Right ventricle myocardium superior (tissue), 1 donor: ENCODE measurements around the gene CYP21A2. TPM values are rescaled to one million over a fixed set of nuclear protein-coding genes. Genes with fewer than 3 reads are reported as not detected.

Experiments
- ATAC-seq: fragments of 200-7000 bp; cut with Tn5 transposase; one replicate; pipeline ENCODE4 v1.9.1; 2020; ENCODE audit warnings: mild to moderate bottlenecking; ENCODE audit not compliant: poor library complexity
- DNase-seq: peaks from one replicate; pipeline ENCODE4 v3.0.0-alpha.2; 2020
- intact Hi-C: fragments of 100-400 bp; cut with DNase I; formaldehyde crosslinking; loops from one replicate; pipeline ENCODE4 v1.11.2; 2022
- total RNA-seq: library from RNA; stranded (reverse); fragmentation: NEBNext Ultra II Directional; extraction: Animal tissue kit (Norgen Biotek cat#: 25700); gene quantifications from one replicate; pipeline ENCODE4 v1.2.1, GENCODE V29; 2021
- donor health status: DM: no; HTN: yes; CAD: no; lungs with severe emphysema.

CYP21A2 gene
- total RNA-seq, 1 donor from 2014 or later = not detected

DNA sequence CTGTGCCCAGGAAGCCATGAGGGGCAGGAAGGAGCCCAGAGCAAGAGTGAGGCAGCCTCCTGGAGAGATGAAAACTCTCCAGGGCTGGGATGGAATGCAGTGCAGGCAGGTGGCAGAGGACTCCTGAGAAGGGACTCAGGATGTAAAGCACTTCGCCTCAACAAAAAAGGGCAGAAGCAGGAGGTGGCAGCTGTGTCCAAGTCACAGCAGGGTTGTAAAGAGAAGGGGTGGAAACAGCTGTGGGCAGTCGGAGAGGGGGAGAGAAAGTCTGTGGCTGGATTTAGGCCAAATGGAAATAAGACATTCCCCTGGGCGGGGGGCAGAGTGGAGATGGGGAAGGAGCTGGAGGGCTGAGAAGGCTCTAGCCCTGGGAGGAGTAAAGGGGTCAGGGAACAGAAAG is 34.9 kb downstream of the CYP21A2 start:
- DNase-seq (no peak), ATAC-seq (no peak)
- intact Hi-C loops = no loop called here

GRCh38 chr6:32073613-32074012 is 35.4 kb downstream of the CYP21A2 start:
- DNase-seq (peak; percentile 44), ATAC-seq (no peak)
- intact Hi-C loops = no loop called here

DNA sequence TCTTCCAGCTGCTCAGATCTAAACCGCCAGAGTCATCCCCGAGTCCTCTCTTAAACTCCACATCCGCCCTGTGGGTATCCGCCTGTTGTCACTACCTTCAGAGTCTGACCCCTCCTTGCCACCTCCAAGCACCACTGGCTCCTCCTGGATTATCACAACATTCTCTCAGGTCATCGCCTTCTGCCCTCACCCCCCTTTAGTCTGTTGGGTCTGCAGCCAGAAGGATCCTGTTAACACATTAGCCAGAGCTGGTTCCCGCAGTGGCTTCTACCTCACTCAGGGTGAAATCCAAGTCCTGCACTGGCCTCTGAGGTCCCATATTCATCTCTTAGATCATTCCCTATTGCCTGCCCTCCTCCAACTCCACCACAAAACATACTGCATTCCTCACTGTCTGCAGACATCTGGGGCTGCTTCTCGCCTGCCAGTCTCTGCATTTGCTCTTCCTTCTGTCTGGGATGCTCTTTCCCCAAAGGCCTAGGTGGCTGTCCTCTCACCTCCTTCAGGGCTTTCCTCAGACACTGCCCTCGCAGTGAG is 36.8 kb downstream of the CYP21A2 start:
- no peak for ATAC-seq
- DNase-seq = peak; percentile 24

GRCh38 chr6:32075781-32076180 is 37.6 kb downstream of the CYP21A2 start:
- DNase-seq = no peak
- no peak for ATAC-seq
- intact Hi-C loops = no loop called here

More for the DNA sequence above, 36.8 kb downstream of the CYP21A2 start:
- intact Hi-C loops = no loop called here

- ATAC-seq (peak; percentile 38), DNase-seq (peak; percentile 75)
- intact Hi-C loops = no loop called here
Observed at GRCh38 chr6:32076321-32076809, 38.1 kb downstream of the CYP21A2 start.

DNA sequence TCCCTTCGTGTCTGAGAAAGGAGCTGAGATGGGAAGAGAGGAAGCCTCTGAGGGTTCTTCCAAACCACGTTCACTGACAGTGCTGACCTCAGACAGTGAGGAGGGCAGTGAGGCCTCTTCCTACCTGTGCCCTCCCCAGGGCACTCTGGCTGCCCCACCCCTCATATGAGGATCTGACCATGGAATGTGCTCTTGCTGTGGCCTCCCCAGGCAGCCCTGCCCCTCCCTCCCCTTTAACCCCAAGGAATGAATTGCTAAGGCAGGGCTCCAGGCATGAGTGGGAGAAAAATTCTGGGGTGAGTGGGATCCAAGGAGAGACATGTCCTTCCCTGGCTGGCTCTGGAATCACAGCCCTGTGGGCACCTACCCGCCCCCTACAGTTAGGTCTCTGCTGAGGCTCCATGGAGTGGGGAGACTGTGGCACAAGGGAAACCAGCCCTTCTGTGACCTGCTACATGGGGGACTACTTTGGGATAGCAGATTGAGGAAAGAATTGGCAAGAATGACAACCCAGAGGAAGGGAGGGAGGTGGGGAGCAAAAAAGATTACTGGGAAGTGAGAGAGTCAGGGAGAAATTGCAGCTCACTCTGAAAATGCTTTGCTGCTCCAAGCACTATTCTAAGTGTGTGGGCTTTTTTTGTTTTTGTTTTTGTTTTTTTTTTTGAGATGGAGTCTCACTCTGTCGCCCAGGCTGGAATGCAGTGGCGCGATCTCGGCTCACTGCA is 41.5 kb downstream of the CYP21A2 start:
- intact Hi-C loops = no loop called here

DNA sequence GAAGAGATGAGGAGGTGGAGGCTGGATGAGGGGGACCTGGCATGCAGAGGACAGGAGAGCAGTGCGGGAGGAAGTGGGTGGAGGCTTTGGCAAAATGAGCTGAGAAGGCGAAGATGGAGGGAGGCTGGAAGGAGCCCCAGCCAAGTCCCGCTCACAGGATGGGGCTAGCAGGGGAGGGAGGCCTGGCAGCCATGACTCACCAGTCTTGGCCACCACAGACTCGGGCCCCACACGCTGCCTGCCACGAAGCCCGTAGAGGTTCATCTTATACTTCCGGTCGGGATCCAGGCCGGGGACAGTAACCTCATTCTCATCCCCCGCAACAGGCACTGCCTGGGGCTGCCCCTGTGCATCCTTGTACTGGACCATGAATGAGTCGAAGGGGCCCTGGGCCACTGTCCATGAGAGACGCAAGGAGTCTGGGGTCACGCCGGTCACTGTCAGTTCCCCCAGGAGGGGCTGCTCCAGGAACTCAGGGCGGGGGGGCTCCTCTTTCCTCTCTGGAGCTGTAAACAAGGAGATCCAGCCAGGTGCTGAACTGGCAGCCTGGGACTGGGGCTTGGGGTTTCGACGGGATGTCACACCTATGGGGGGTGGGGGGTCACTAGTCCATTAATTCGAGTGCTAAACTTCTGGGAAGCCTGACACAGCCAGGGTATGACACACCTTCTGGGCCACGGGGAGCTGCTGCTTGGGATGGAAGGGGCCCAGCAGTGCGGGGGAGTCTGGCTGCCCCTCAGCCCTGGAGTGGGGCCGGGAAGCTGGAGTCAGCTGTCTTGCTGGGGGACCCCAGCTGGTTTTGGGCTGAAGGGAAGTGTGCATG is 43.2 kb downstream of the CYP21A2 start:
- DNase-seq = peak; percentile 87
- ATAC-seq = peak; percentile 69
- intact Hi-C loops = no loop called here

More for the DNA sequence above, 41.5 kb downstream of the CYP21A2 start:
- ATAC-seq = no peak
- no peak for DNase-seq

- intact Hi-C loops = no loop called here
- ATAC-seq (no peak), DNase-seq (peak; percentile 29)
Observed at GRCh38 chr6:32082478-32082877, 44.3 kb downstream of the CYP21A2 start.

GRCh38 chr6:32082935-32083334 is 44.7 kb downstream of the CYP21A2 start:
- peak; percentile 75 for DNase-seq
- intact Hi-C loops = no loop called here
- peak; percentile 49 for ATAC-seq

GRCh38 chr6:32083812-32084768 is 45.9 kb downstream of the CYP21A2 start:
- no peak for ATAC-seq
- DNase-seq = peak; percentile 38
- intact Hi-C loops = no loop called here

DNA sequence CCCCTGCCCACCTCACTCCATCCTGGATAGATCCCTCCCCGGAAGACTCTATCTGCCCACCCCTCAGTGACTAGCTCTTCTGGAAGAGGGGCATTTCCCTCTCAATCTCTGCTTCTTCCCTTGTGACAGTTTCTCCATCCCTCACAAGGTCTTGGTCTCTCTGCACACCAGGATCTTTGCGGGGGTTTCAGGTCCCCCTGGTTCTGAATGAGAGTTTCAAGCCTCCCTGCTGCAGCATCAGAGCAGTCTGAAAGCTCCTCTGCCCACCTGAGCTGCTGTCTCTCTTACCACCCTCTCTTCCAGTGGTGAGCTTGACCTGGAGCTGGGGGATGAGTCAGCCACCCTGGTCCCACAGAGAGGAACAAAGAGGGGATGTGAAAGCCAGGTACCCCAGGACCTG is 46.6 kb downstream of the CYP21A2 start:
- intact Hi-C loops = no loop called here
- DNase-seq = no peak

GRCh38 chr6:32085759-32086459 is 47.7 kb downstream of the CYP21A2 start:
- intact Hi-C loops = no loop called here
- no peak for ATAC-seq
- peak; percentile 17 for DNase-seq

More for the DNA sequence above, 46.6 kb downstream of the CYP21A2 start:
- ATAC-seq = no peak

DNA sequence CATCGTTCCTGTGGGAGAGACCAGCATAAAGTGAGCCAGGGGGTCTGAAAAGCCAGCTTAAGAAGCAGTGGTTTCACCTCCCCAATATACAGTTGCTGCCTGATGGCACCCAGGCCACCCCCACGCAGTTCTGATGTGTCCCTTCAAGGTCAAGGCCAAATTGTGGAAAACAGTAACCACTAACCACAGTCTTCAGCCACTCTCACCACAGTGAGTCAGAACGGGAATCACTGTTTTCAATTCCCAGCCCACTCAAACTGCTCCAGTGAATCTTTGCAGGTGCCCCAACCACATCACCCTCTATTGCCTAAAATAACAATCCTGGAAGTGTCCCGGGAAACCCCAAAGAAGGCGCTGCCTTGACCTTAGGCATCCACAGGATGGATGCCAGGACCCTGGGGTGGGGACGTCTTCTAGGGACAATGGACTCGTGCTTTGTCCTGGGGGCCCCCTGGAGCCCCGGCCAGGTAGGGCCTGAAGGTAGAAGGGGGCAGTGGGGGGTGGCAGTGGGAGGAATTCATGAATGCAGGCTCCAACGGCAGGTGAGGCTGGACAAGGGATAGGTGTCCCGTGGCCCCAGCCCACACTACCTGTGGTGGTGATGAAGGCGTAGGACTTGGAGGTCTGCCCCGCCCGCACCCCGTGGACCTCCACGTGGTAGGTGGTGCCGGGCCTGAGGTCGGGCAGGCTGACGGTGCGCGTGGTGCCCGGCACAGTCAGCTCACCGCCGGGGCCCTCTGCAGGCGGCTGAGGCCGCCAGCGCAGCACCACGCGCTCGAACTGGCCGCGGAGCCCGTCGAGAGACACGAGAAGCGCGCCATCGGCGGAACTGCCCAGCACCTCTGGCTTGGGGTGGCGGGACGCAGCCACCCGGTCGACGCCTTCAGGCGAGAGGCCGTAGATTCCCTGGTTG is 48.7 kb downstream of the CYP21A2 start:
- ATAC-seq (peak; percentile 2), DNase-seq (no peak)
- intact Hi-C loops = no loop called here

GRCh38 chr6:32087574-32088486 is 49.6 kb downstream of the CYP21A2 start:
- intact Hi-C loops = no loop called here
- ATAC-seq = peak; percentile 86

GRCh38 chr6:32088487-32089049 is 50.4 kb downstream of the CYP21A2 start:
- intact Hi-C loops = no loop called here
- no peak for ATAC-seq
- no peak for DNase-seq

More at GRCh38 chr6:32087574-32088486, 49.6 kb downstream of the CYP21A2 start:
- DNase-seq = peak; percentile 91
